Activated CD8-positive, alpha-beta T cell treated with anti-CD3 and anti-CD28 coated beads for 36 hours (primary cell): ENCODE measurements around the gene KCNQ1OT1. TPM values are rescaled to one million over a fixed set of nuclear protein-coding genes. Genes with fewer than 3 reads are reported as not detected.

ENCODE experiments used
- ATAC-seq: fragments of 200-7000 bp; cut with Tn5 transposase; one replicate; pipeline ENCODE4 v1.10.0; 2021; ENCODE audit warnings: mild to moderate bottlenecking, moderate library complexity
- CTCF ChIA-PET: fragments of 350-600 bp; sonication (Branson Sonifier 250); formaldehyde crosslinking; loops from one replicate; lab custom pipeline; 2021; ENCODE audit warnings: antibody characterized with exemption; lab: Charles Lee
- POLR2A ChIA-PET: fragments of 350-600 bp; sonication (Branson Sonifier 250); formaldehyde crosslinking; loops from one replicate; lab custom pipeline; 2021; ENCODE audit warnings: antibody characterized with exemption; lab: Charles Lee
- DNase-seq: peaks from one replicate; pipeline ENCODE4 v3.0.0-alpha.2; 2020
- H3K27ac Mint-ChIP-seq: one replicate; pipeline ENCODE4 v1.8.0; 2021; ENCODE audit warnings: mild to moderate bottlenecking, mixed read lengths
- H3K27me3 Mint-ChIP-seq: one replicate; pipeline ENCODE4 v1.8.0; 2021; ENCODE audit warnings: mixed read lengths
- H3K36me3 Mint-ChIP-seq: one replicate; pipeline ENCODE4 v1.8.0; 2021; ENCODE audit warnings: low read depth, mixed read lengths
- H3K4me1 Mint-ChIP-seq: one replicate; pipeline ENCODE4 v1.8.0; 2021; ENCODE audit warnings: low read depth, mixed read lengths
- H3K4me3 Mint-ChIP-seq: one replicate; pipeline ENCODE4 v1.8.0; 2021; ENCODE audit warnings: mild to moderate bottlenecking, moderate library complexity, mixed read lengths
- H3K9me3 Mint-ChIP-seq: one replicate; pipeline ENCODE4 v1.8.0; 2021; ENCODE audit warnings: mixed read lengths
- CTCF ChIP-seq: fragments of 200-600 bp; IDR thresholded peaks from one replicate; pipeline ENCODE4 v1.8.0; 2022; ENCODE audit warnings: antibody characterized with exemption, mild to moderate bottlenecking
- intact Hi-C: fragments of 100-400 bp; cut with micrococcal nuclease; formaldehyde crosslinking; loops from one replicate; pipeline ENCODE4 v1.10.0; 2022
- total RNA-seq, 2 experiments: library from RNA; stranded (reverse); gene quantifications; one replicate each; pipeline ENCODE4 v1.2.3, GENCODE V29; 2021

KCNQ1OT1 gene
- total RNA-seq, 2 experiments from 2014 or later = 0.22 to 0.23 TPM

GRCh38 chr11:2561696-2562581 is 137.9 kb downstream of the KCNQ1OT1 start:
- H3K27me3 Mint-ChIP-seq = no peaks in the 10 kb centered on the region
- POLR2A ChIA-PET = no interaction called here
- peaks cover 6% of the 10 kb centered on the region for H3K4me1 Mint-ChIP-seq
- H3K9me3 Mint-ChIP-seq = no peaks in the 10 kb centered on the region
- CTCF ChIA-PET = no interaction called here
- intact Hi-C loops = no loop called here
- H3K27ac Mint-ChIP-seq = no peak overlapping the region
- DNase-seq (no peak), ATAC-seq (no peak)
- no peak for TF ChIP-seq CTCF
- no peak overlapping the region for H3K4me3 Mint-ChIP-seq
- H3K36me3 Mint-ChIP-seq = no peaks in the 10 kb centered on the region

- Mint-ChIP-seq H3K4me1 (peaks cover 6% of the 10 kb centered on the region), H3K27ac (no peak overlapping the region), H3K9me3 (no peaks in the 10 kb centered on the region), H3K4me3 (no peak overlapping the region), H3K27me3 (no peaks in the 10 kb centered on the region), H3K36me3 (no peaks in the 10 kb centered on the region)
- intact Hi-C loops = no loop called here
- no peak for TF ChIP-seq CTCF
- POLR2A ChIA-PET = no interaction called here
- no peak for ATAC-seq
- CTCF ChIA-PET = no interaction called here
- DNase-seq = no peak
Measured at GRCh38 chr11:2559527-2560311, 140.1 kb downstream of the KCNQ1OT1 start.

- POLR2A ChIA-PET = no interaction called here
- ATAC-seq (no peak), DNase-seq (no peak)
- Mint-ChIP-seq H3K9me3 (no peaks in the 10 kb centered on the region), H3K27me3 (no peaks in the 10 kb centered on the region), H3K27ac (no peak overlapping the region), H3K36me3 (no peaks in the 10 kb centered on the region), H3K4me1 (peaks cover 6% of the 10 kb centered on the region), H3K4me3 (no peak overlapping the region)
- CTCF ChIA-PET = no interaction called here
- TF ChIP-seq CTCF = no peak
- intact Hi-C loops = no loop called here
Measured at GRCh38 chr11:2558861-2559526, 140.8 kb downstream of the KCNQ1OT1 start.

GRCh38 chr11:2558397-2558796 is 141.4 kb downstream of the KCNQ1OT1 start:
- no peak for DNase-seq
- Mint-ChIP-seq H3K4me1 (peaks cover 6% of the 10 kb centered on the region), H3K27me3 (no peaks in the 10 kb centered on the region), H3K36me3 (no peaks in the 10 kb centered on the region), H3K27ac (no peak overlapping the region), H3K9me3 (no peaks in the 10 kb centered on the region), H3K4me3 (no peak overlapping the region)
- intact Hi-C loops = no loop called here
- CTCF ChIA-PET = no interaction called here
- ATAC-seq = no peak
- no peak for TF ChIP-seq CTCF
- POLR2A ChIA-PET = no interaction called here

Other genes with a start within 250 kb of the KCNQ1OT1 start
- 1 to 10 TPM; 1.6 TPM for gene CDKN1C, start 185.8 kb upstream of the KCNQ1OT1 start, total RNA-seq
- gene PHLDA2, start 229.4 kb upstream of the KCNQ1OT1 start, total RNA-seq = 1 to 10 TPM; 3.6 to 3.7 TPM